Fibroblast of lung (primary cell): ENCODE data around the gene NHLH1. TPM values are rescaled to one million over a fixed set of nuclear protein-coding genes. Genes with fewer than 3 reads are reported as not detected.

Experiments used
- DNase-seq, 2 donors: peaks; one replicate each; pipeline versions ENCODE4 v3.0.0 to v3.0.0-alpha.2; 2010; ENCODE audit warnings: low read depth in 2 of 2
- H2AFZ ChIP-seq: 2 replicates; pipeline ENCODE4 v1.5.1; 2012; ENCODE audit warnings: low read length, control low read depth, inconsistent platforms
- H3K27ac ChIP-seq: 2 replicates; pipeline ENCODE4 v1.5.1; 2011; ENCODE audit warnings: low read length, control low read depth; ENCODE audit not compliant: insufficient read depth
- H3K27me3 ChIP-seq: 2 replicates; pipeline ENCODE4 v1.5.1; 2011; ENCODE audit warnings: mild to moderate bottlenecking, low read length; ENCODE audit not compliant: control insufficient read depth, insufficient read depth
- H3K36me3 ChIP-seq: 2 replicates; pipeline ENCODE4 v1.5.1; 2011; ENCODE audit warnings: low read length; ENCODE audit not compliant: control insufficient read depth, insufficient read depth
- H3K4me1 ChIP-seq: 2 replicates; pipeline ENCODE4 v1.5.1; 2011; ENCODE audit warnings: low read length; ENCODE audit not compliant: control insufficient read depth, insufficient read depth; ENCODE audit errors: extremely low read depth
- H3K4me2 ChIP-seq: 2 replicates; pipeline ENCODE4 v1.5.1; 2011; ENCODE audit warnings: low read length, control low read depth; ENCODE audit not compliant: insufficient read depth; ENCODE audit errors: extremely low read depth
- H3K4me3 ChIP-seq, 4 experiments: fragments of 200-600 bp in 1 of 4; sonication (generic) in 1 of 4; replicated peaks in 1 of 4; 2 replicates each; pipeline ENCODE4 v1.5.1; 2011 to 2016; ENCODE audit warnings: low read length in 4 of 4, low read depth in 3 of 4, mild to moderate bottlenecking in 3 of 4, control low read depth in 2 of 4, inconsistent platforms in 1 of 4, mixed read lengths in 1 of 4; ENCODE audit not compliant: insufficient read depth in 1 of 4; ENCODE audit errors: control extremely low read depth in 1 of 4
- H3K79me2 ChIP-seq: 2 replicates; pipeline ENCODE4 v1.5.1; 2012; ENCODE audit warnings: mild to moderate bottlenecking, low read length, inconsistent platforms; ENCODE audit not compliant: control insufficient read depth, insufficient read depth
- H3K9ac ChIP-seq: 2 replicates; pipeline ENCODE4 v1.5.1; 2011; ENCODE audit warnings: mild to moderate bottlenecking, low read length, control low read depth; ENCODE audit not compliant: insufficient read depth
- H3K9me3 ChIP-seq: 2 replicates; pipeline ENCODE4 v1.5.1; 2012; ENCODE audit warnings: low read depth, low read length; ENCODE audit not compliant: control insufficient read depth, insufficient read depth
- H4K20me1 ChIP-seq: 2 replicates; pipeline ENCODE4 v1.5.1; 2011; ENCODE audit warnings: low read length; ENCODE audit not compliant: control insufficient read depth, insufficient read depth; ENCODE audit errors: extremely low read depth
- CTCF ChIP-seq, 2 donors: IDR thresholded peaks in 1 of 2; conservative IDR thresholded peaks in 1 of 2; 1 replicate in 1 of 2; 2 replicates in 1 of 2; pipeline ENCODE4 v1.5.1; 2011 to 2012; ENCODE audit warnings: low read length in 2 of 2, control low read depth in 1 of 2, inconsistent platforms in 1 of 2, low read depth in 1 of 2, mild to moderate bottlenecking in 1 of 2
- EZH2 ChIP-seq: IDR thresholded peaks from 2 replicates; pipeline ENCODE4 v1.5.1; 2012; ENCODE audit warnings: low read length, control low read depth, mild to moderate bottlenecking; ENCODE audit errors: missing control alignments
- polyA plus RNA-seq, 2 donors: library from polyadenylated mRNA; depleted of rRNA in 1 of 2; stranded (reverse) in 1 of 2; unstranded in 1 of 2; fragments of >200 nt; gene quantifications; 2 replicates each; pipeline ENCODE4 v1.2.1, GENCODE V29; 2011 to 2012; ENCODE audit warnings: missing spikeins in 1 of 2
- total RNA-seq: library from RNA; depleted of rRNA; stranded (reverse); fragments of >200 nt; gene quantifications from 2 replicates; pipeline ENCODE4 v1.2.1, GENCODE V29; 2014

NHLH1 gene
- total and polyA plus RNA-seq, 2 donors (not counting 1 experiment from before 2014, with no cell fraction given): 0.05 TPM; not detected in 1

- H3K4me3 ChIP-seq: no peak overlapping the region
- DNase-seq: no peak
- H3K36me3 ChIP-seq: no peaks in the 10 kb centered on the region
- no peak overlapping the region for H3K9ac ChIP-seq
- no peak overlapping the region for H3K4me2 ChIP-seq
- H3K9me3 ChIP-seq: no peaks in the 10 kb centered on the region
- no peaks in the 10 kb centered on the region for H4K20me1 ChIP-seq
- no peak overlapping the region for H2AFZ ChIP-seq
- H3K27me3 ChIP-seq: no peaks in the 10 kb centered on the region
- H3K79me2 ChIP-seq: no peaks in the 10 kb centered on the region
- no peak for TF ChIP-seq CTCF (conservative IDR thresholded peaks at IDR 0.05 in 1 of 2, IDR thresholded peaks at IDR 0.05 in 1 of 2; ENCODE audit: low read depth in 1 of 2, low read length in 2 of 2)
- H3K4me1 ChIP-seq: no peaks in the 10 kb centered on the region
- no peak overlapping the region for H3K27ac ChIP-seq
Observed at GRCh38 chr1:160419838-160420169, 52.9 kb downstream of the NHLH1 start.

GRCh38 chr1:160420881-160421842 lies 54.3 kb downstream of the NHLH1 start:
- DNase-seq: no peak
- Histone ChIP-seq H3K4me3 (no peak overlapping the region), H3K79me2 (no peaks in the 10 kb centered on the region), H4K20me1 (no peaks in the 10 kb centered on the region), H3K27me3 (no peaks in the 10 kb centered on the region), H3K4me1 (no peaks in the 10 kb centered on the region), H2AFZ (no peak overlapping the region), H3K36me3 (no peaks in the 10 kb centered on the region), H3K4me2 (no peak overlapping the region), H3K9ac (no peak overlapping the region), H3K27ac (no peak overlapping the region), H3K9me3 (no peaks in the 10 kb centered on the region)
- TF ChIP-seq CTCF (conservative IDR thresholded peaks at IDR 0.05 in 1 of 2, IDR thresholded peaks at IDR 0.05 in 1 of 2; ENCODE audit: low read depth in 1 of 2, low read length in 2 of 2) (no peak), EZH2 (no peak)

DNA sequence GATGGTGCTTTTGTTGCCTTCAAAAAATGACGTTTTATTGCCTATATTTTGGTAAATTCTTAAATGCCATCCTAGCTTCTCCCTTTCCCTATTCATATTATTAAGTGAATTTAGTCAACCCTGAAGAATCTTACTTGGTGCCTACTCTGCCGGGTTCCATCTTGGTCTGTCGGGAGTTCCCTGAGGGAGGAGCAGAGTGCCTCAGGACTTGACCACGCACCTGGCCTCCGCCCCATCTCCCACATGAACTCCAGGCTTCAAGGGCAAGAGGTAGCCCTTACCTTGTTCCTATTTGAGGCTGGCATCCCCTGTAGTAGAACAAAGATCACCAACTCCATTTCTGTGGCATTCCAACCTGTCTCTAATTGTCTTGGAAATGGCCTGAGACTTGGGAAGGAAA lies 55.0 kb downstream of the NHLH1 start:
- Histone ChIP-seq H3K27me3 (no peaks in the 10 kb centered on the region), H3K4me2 (no peak overlapping the region), H3K4me1 (no peaks in the 10 kb centered on the region), H3K4me3 (no peak overlapping the region), H3K9me3 (no peaks in the 10 kb centered on the region), H3K27ac (no peak overlapping the region), H3K36me3 (no peaks in the 10 kb centered on the region), H3K9ac (no peak overlapping the region), H3K79me2 (no peaks in the 10 kb centered on the region), H4K20me1 (no peaks in the 10 kb centered on the region), H2AFZ (no peak overlapping the region)
- no peak for DNase-seq
- no peak for TF ChIP-seq EZH2
- TF ChIP-seq CTCF (conservative IDR thresholded peaks at IDR 0.05 in 1 of 2, IDR thresholded peaks at IDR 0.05 in 1 of 2; ENCODE audit: low read depth in 1 of 2, low read length in 2 of 2): no peak

Other genes starting within 250 kb of the NHLH1 start
- 0.26 TPM in 1 of 2 replicates, not detected in the other for gene ATP1A4, start 215.5 kb upstream of the NHLH1 start, total RNA-seq
- not detected in 2 replicates for gene ATP1A4, start 215.5 kb upstream of the NHLH1 start, polyA plus RNA-seq
- gene CASQ1, start 176.5 kb upstream of the NHLH1 start, total RNA-seq: 0.17 and 0.26 TPM in 2 replicates
- 0.15 TPM in 1 of 2 replicates, not detected in the other for gene CASQ1, start 176.5 kb upstream of the NHLH1 start, polyA plus RNA-seq
- 84.7 and 108 TPM in 2 replicates for gene PEA15, start 161.7 kb upstream of the NHLH1 start, total RNA-seq
- gene PEA15, start 161.7 kb upstream of the NHLH1 start, polyA plus RNA-seq: 816 and 871 TPM in 2 replicates
- 66.3 and 89.8 TPM in 2 replicates for gene DCAF8, start 104.5 kb upstream of the NHLH1 start, total RNA-seq
- 72.6 and 75.4 TPM in 2 replicates for gene DCAF8, start 104.5 kb upstream of the NHLH1 start, polyA plus RNA-seq
- gene PEX19, start 81.9 kb upstream of the NHLH1 start, total RNA-seq: 43.7 and 72.8 TPM in 2 replicates
- gene PEX19, start 81.9 kb upstream of the NHLH1 start, polyA plus RNA-seq: 77.4 and 78.4 TPM in 2 replicates
- gene COPA, start 23.8 kb upstream of the NHLH1 start, total RNA-seq: 284 and 316 TPM in 2 replicates
- gene COPA, start 23.8 kb upstream of the NHLH1 start, polyA plus RNA-seq: 259 and 276 TPM in 2 replicates
- 61.9 and 97.1 TPM in 2 replicates for gene NCSTN, start 23.7 kb upstream of the NHLH1 start, total RNA-seq
- 188 and 207 TPM in 2 replicates for gene NCSTN, start 23.7 kb upstream of the NHLH1 start, polyA plus RNA-seq
- gene VANGL2, start 33.5 kb downstream of the NHLH1 start, total RNA-seq: under 0.01 TPM in 1 of 2 replicates, not detected in the other
- gene VANGL2, start 33.5 kb downstream of the NHLH1 start, polyA plus RNA-seq: 0.01 and 0.02 TPM in 2 replicates
- gene SLAMF6, start 156.2 kb downstream of the NHLH1 start, total RNA-seq: not detected in 2 replicates
- not detected in 2 replicates for gene SLAMF6, start 156.2 kb downstream of the NHLH1 start, polyA plus RNA-seq
- under 0.01 TPM in 1 of 2 replicates, not detected in the other for gene CD84, start 212.4 kb downstream of the NHLH1 start, total RNA-seq
- gene CD84, start 212.4 kb downstream of the NHLH1 start, polyA plus RNA-seq: not detected in 2 replicates